HG03064 (cell line): ENCODE results near the gene MAP2K1.
"Not testable (repeated sequence)": the region's sequence is repeated elsewhere in the genome, so short reads cannot be mapped to it uniquely, and the experiment has no call there.

ENCODE experiments used
- ATAC-seq: cut with Tn5 transposase; IDR thresholded peaks from one replicate; pipeline ENCODE4 v1.9.1; 2021; ENCODE audit warnings: low read depth; ENCODE audit not compliant: unreplicated experiment

MAP2K1 gene

GRCh38 chr15:66422347-66422746 lies 35.6 kb downstream of the MAP2K1 start:
- no peak for ATAC-seq

- no peak for ATAC-seq
These were observed 36.4 kb downstream of the MAP2K1 start for GRCh38 chr15:66423149-66423548.

- ATAC-seq = no peak
These were observed 38.4 kb downstream of the MAP2K1 start for GRCh38 chr15:66424963-66425612.

- ATAC-seq = no peak
These were observed 39.1 kb downstream of the MAP2K1 start for GRCh38 chr15:66425837-66426236.

GRCh38 chr15:66429117-66429516 lies 42.4 kb downstream of the MAP2K1 start:
- no peak for ATAC-seq

- no peak for ATAC-seq
These were observed 42.8 kb downstream of the MAP2K1 start for GRCh38 chr15:66429546-66429945.

GRCh38 chr15:66430627-66431255 lies 44.0 kb downstream of the MAP2K1 start:
- ATAC-seq = no peak

- no peak for ATAC-seq
These were observed 47.0 kb downstream of the MAP2K1 start for GRCh38 chr15:66433726-66434125.

- no peak for ATAC-seq
These were observed 53.8 kb downstream of the MAP2K1 start for GRCh38 chr15:66440501-66440900.

- ATAC-seq = no peak
These were observed 65.7 kb downstream of the MAP2K1 start for GRCh38 chr15:66452420-66452819.

GRCh38 chr15:66452971-66453580 lies 66.4 kb downstream of the MAP2K1 start:
- no peak for ATAC-seq

GRCh38 chr15:66454143-66454542 lies 67.4 kb downstream of the MAP2K1 start:
- no peak for ATAC-seq

GRCh38 chr15:66456211-66456610 lies 69.5 kb downstream of the MAP2K1 start:
- ATAC-seq = no peak

- no peak for ATAC-seq
These were observed 73.3 kb downstream of the MAP2K1 start for GRCh38 chr15:66459818-66460615.

GRCh38 chr15:66461294-66461693 lies 74.6 kb downstream of the MAP2K1 start:
- not testable (repeated sequence) for ATAC-seq

GRCh38 chr15:66461917-66462316 lies 75.2 kb downstream of the MAP2K1 start:
- ATAC-seq = no peak

- no peak for ATAC-seq
These were observed 75.9 kb downstream of the MAP2K1 start for GRCh38 chr15:66462627-66463026.

GRCh38 chr15:66465294-66465693 lies 78.6 kb downstream of the MAP2K1 start:
- not testable (repeated sequence) for ATAC-seq

GRCh38 chr15:66467162-66468040 lies 80.7 kb downstream of the MAP2K1 start:
- ATAC-seq = not testable (repeated sequence)

- ATAC-seq = not testable (repeated sequence)
These were observed 84.1 kb downstream of the MAP2K1 start for GRCh38 chr15:66470825-66471224.
